ENCODE measurements around the gene C5. TPM values are rescaled to one million over a fixed set of nuclear protein-coding genes. Genes with fewer than 3 reads are reported as not detected.
"Not testable (repeated sequence)": the region's sequence is repeated elsewhere in the genome, so short reads cannot be mapped to it uniquely, and the experiment has no call there.

The C5 gene
- total and polyA plus RNA-seq, 12 donors: 1.4 to 7.9 (median 3.0) TPM

GRCh38 chr9:121034529-121034928 is 15.5 kb downstream of the C5 start:
- H3K27me3 ChIP-seq: no peaks in the 10 kb centered on the region
- no peak overlapping the region for H3K27ac ChIP-seq
- 87 to 91% (median 89%) methylated on average over 2 of the region's 2 CpGs for WGBS, 4 donors
- H3K36me3 ChIP-seq (replicated peaks in 1 of 2): no peaks in the 10 kb centered on the region
- H3K4me1 ChIP-seq (replicated peaks in 1 of 2): no peaks in the 10 kb centered on the region
- intact Hi-C loops (cut with DNase I): no loop called here
- no peak for TF ChIP-seq POLR2A (IDR thresholded peaks at IDR 0.05)
- no peak for TF ChIP-seq CTCF (IDR thresholded peaks at IDR 0.05)
- no peak overlapping the region for H3K4me3 ChIP-seq
- no peak for DNase-seq
- H3K9me3 ChIP-seq (replicated peaks in 1 of 3): no peaks in the 10 kb centered on the region

- DNase-seq: no peak
- intact Hi-C loops (cut with DNase I): no loop called here
- Histone ChIP-seq H3K27me3 (no peaks in the 10 kb centered on the region), H3K4me3 (no peak overlapping the region), H3K36me3 (replicated peaks in 1 of 2) (no peaks in the 10 kb centered on the region), H3K27ac (no peak overlapping the region), H3K9me3 (replicated peaks in 1 of 3) (no peaks in the 10 kb centered on the region), H3K4me1 (replicated peaks in 1 of 2) (no peaks in the 10 kb centered on the region)
- WGBS, 4 donors: 64 to 80% (median 77%) methylated on average over 1 of the region's 1 CpG
- TF ChIP-seq POLR2A (IDR thresholded peaks at IDR 0.05): no peak
Measured at GRCh38 chr9:121029469-121029868, 20.6 kb downstream of the C5 start.

GRCh38 chr9:121028285-121028684 is 21.8 kb downstream of the C5 start:
- H3K4me1 ChIP-seq (replicated peaks in 1 of 2); DNase-seq; H3K36me3 ChIP-seq (replicated peaks in 1 of 2); H3K27me3 ChIP-seq; H3K4me3 ChIP-seq; intact Hi-C loops (cut with DNase I); H3K27ac ChIP-seq; H3K9me3 ChIP-seq (replicated peaks in 1 of 3): not testable (repeated sequence)
- 71 to 81% (median 73%) methylated on average over 4 of the region's 4 CpGs for WGBS, 4 donors

GRCh38 chr9:121026768-121027167 is 23.3 kb downstream of the C5 start:
- no peaks in the 10 kb centered on the region for H3K9me3 ChIP-seq (replicated peaks in 1 of 3)
- no peak overlapping the region for H3K4me3 ChIP-seq
- TF ChIP-seq POLR2A (IDR thresholded peaks at IDR 0.05): no peak
- no peak for TF ChIP-seq CTCF (IDR thresholded peaks at IDR 0.05)
- no peaks in the 10 kb centered on the region for H3K4me1 ChIP-seq (replicated peaks in 1 of 2)
- no peak for DNase-seq
- intact Hi-C loops (cut with DNase I): no loop called here
- no peaks in the 10 kb centered on the region for H3K36me3 ChIP-seq (replicated peaks in 1 of 2)
- H3K27ac ChIP-seq: no peak overlapping the region
- no peaks in the 10 kb centered on the region for H3K27me3 ChIP-seq

- DNase-seq: no peak
- Histone ChIP-seq H3K27me3 (no peaks in the 10 kb centered on the region), H3K9me3 (replicated peaks in 1 of 3) (no peaks in the 10 kb centered on the region), H3K4me1 (replicated peaks in 1 of 2) (no peaks in the 10 kb centered on the region), H3K36me3 (replicated peaks in 1 of 2) (no peaks in the 10 kb centered on the region), H3K4me3 (no peak overlapping the region), H3K27ac (no peak overlapping the region)
- intact Hi-C loops (cut with DNase I): no loop called here
- 79 to 95% (median 90%) methylated on average over 3 of the region's 3 CpGs for WGBS, 4 donors
- TF ChIP-seq POLR2A (IDR thresholded peaks at IDR 0.05) (no peak), CTCF (IDR thresholded peaks at IDR 0.05) (no peak)
Measured at GRCh38 chr9:121026260-121026691, 23.8 kb downstream of the C5 start.

Measured in adrenal gland (tissue), 12 donors.